ENCODE data around the gene IGFL4. TPM values are rescaled to one million over a fixed set of nuclear protein-coding genes. Genes with fewer than 3 reads are reported as not detected.

Gene IGFL4
- total and polyA plus RNA-seq, 2 of the 13 experiments (the other 11 are each of a cell fraction or from before 2014, with no cell fraction given): 1.2 to 1.4 TPM

- no peak for TF ChIP-seq IRF1 (CRISPR knock-in tag; IDR thresholded peaks at IDR 0.05; ENCODE audit: low read depth)
- TF ChIP-seq TAF1 (CRISPR knock-in tag; IDR thresholded peaks at IDR 0.05): no peak
- no peak for TF ChIP-seq ZNF329 (CRISPR knock-in tag; IDR thresholded peaks at IDR 0.05; ENCODE audit: low read depth)
- no peak for TF ChIP-seq ZSCAN12 (CRISPR knock-in tag; IDR thresholded peaks at IDR 0.05)
- TF ChIP-seq ZBTB38 (CRISPR knock-in tag; IDR thresholded peaks at IDR 0.05): no peak
- no peak for TF ChIP-seq SP1 (IDR thresholded peaks at IDR 0.05)
- no peak for TF ChIP-seq SP1 (CRISPR knock-in tag; IDR thresholded peaks at IDR 0.05)
- TF ChIP-seq PLSCR1 (CRISPR knock-in tag; IDR thresholded peaks at IDR 0.05; ENCODE audit: borderline replicate concordance): no peak
- no peak for TF ChIP-seq ETV6 (CRISPR knock-in tag; conservative IDR thresholded peaks at IDR 0.05)
- TF ChIP-seq ZNF558 (CRISPR knock-in tag; IDR thresholded peaks at IDR 0.05; ENCODE audit: borderline replicate concordance): no peak
- TF ChIP-seq ZNF550 (CRISPR knock-in tag; IDR thresholded peaks at IDR 0.05; ENCODE audit: borderline replicate concordance): no peak
- TF ChIP-seq ZZZ3 (CRISPR knock-in tag; IDR thresholded peaks at IDR 0.05; ENCODE audit: borderline replicate concordance): no peak
Observed at GRCh38 chr19:46017874-46018675, 22.7 kb downstream of the IGFL4 start (continued).

GRCh38 chr19:46017095-46017429 lies 23.7 kb downstream of the IGFL4 start:
- H3K27ac ChIP-seq (ENCODE audit: extremely low read length, insufficient read depth, low read length): no peak overlapping the region
- no peak overlapping the region for H3K4me3 ChIP-seq (replicated peaks in 1 of 3; ENCODE audit: insufficient read depth in 1 of 3, low read depth in 2 of 3, low read length in 3 of 3)
- WGBS (ENCODE audit: low lambda C conversion rate): 53% methylated on average over 7 of the region's 7 CpGs
- TF ChIP-seq E2F2 (CRISPR knock-in tag; IDR thresholded peaks at IDR 0.05; ENCODE audit: borderline replicate concordance) (no peak), TEAD3 (CRISPR knock-in tag; optimal IDR thresholded peaks at IDR 0.05; ENCODE audit: borderline replicate concordance) (peak; percentile 9)
- H3K79me2 ChIP-seq (ENCODE audit: insufficient read depth, low read length): no peaks in the 10 kb centered on the region
- DNase-seq (ENCODE audit: low spot score) (no peak), FAIRE-seq (no peak), ATAC-seq (peak; percentile 24)
- H3K4me2 ChIP-seq (ENCODE audit: low read depth, low read length): no peak overlapping the region
- no peaks in the 10 kb centered on the region for H3K27me3 ChIP-seq (ENCODE audit: control insufficient read depth in 1 of 2, insufficient read depth in 2 of 2, low read length in 2 of 2)
- no TSS peak for BruUV-seq (replicated peaks)
- ChIA-PET POLR2A (interaction anchor here (1.0 to 1.2 kb wide), 2 partner anchors 22 to 135 kb away, joined by 3 to 11 read pairs; partner anchors contain the start of gene CCDC61), CTCF (ENCODE audit: low intra/inter-chr PET ratio, low total read pairs) (interaction anchor here (1.1 to 1.4 kb wide), 3 partner anchors 104 to 200 kb away, joined by 3 to 4 read pairs (median 3); no protein-coding TSS in a partner anchor)
- H3K9ac ChIP-seq (ENCODE audit: insufficient read depth, low read depth, low read length): no peak overlapping the region
- no peak overlapping the region for H2AFZ ChIP-seq (ENCODE audit: low read length)
- no peaks in the 10 kb centered on the region for H3K4me1 ChIP-seq (ENCODE audit: insufficient read depth, low read length)
- H4K20me1 ChIP-seq (ENCODE audit: insufficient read depth, low read length): no peaks in the 10 kb centered on the region
- H3K9me3 ChIP-seq (ENCODE audit: low read length): no peaks in the 10 kb centered on the region
- in situ Hi-C loops (cut with HindIII; ENCODE audit: extremely low pct_ligation_motif_present, low pct_unique_long_range_greater_than_20kb) (loop anchor here (10.0 kb wide), 1 partner anchor 202 kb away; the partner anchor contains the start of gene RSPH6A), intact Hi-C loops (cut with micrococcal nuclease; ENCODE audit: unreplicated experiment) (no loop called here)
- no peaks in the 10 kb centered on the region for H3K36me3 ChIP-seq (replicated peaks in 1 of 2; ENCODE audit: control insufficient read depth in 1 of 2, insufficient read depth in 2 of 2, low read length in 2 of 2)
